Loucy (cell line): Measurements from ENCODE around the gene ARHGAP28.

ENCODE experiments used
- H2AFZ ChIP-seq: fragments of 200-600 bp; sonication (generic); 2 replicates; pipeline ENCODE4 v1.6.0; 2016; ENCODE audit warnings: antibody characterized with exemption, mild to moderate bottlenecking, low read length, moderate library complexity
- H3F3A ChIP-seq: fragments of 200-600 bp; 2 replicates; pipeline ENCODE4 v1.6.0; 2016; ENCODE audit warnings: antibody characterized with exemption, low read depth, mild to moderate bottlenecking
- H3K27me3 ChIP-seq: fragments of 200-600 bp; sonication (generic); 2 replicates; pipeline ENCODE4 v1.6.1; 2014; ENCODE audit warnings: low read length, mild to moderate bottlenecking; ENCODE audit not compliant: insufficient read depth, poor library complexity, severe bottlenecking
- H3K36me3 ChIP-seq: fragments of 200-600 bp; sonication (generic); 2 replicates; pipeline ENCODE4 v1.6.1; 2016; ENCODE audit warnings: low read length; ENCODE audit not compliant: insufficient read depth
- H3K4me1 ChIP-seq: fragments of 200-600 bp; sonication (generic); 2 replicates; pipeline ENCODE4 v1.5.1; 2014; ENCODE audit warnings: low read length, mild to moderate bottlenecking; ENCODE audit not compliant: insufficient read depth, poor library complexity, severe bottlenecking
- H3K4me2 ChIP-seq: fragments of 200-600 bp; sonication (generic); 2 replicates; pipeline ENCODE4 v1.6.0; 2014; ENCODE audit warnings: antibody characterized with exemption, low read length, low read depth, mild to moderate bottlenecking; ENCODE audit not compliant: poor library complexity, severe bottlenecking
- H3K4me3 ChIP-seq: fragments of 200-600 bp; sonication (generic); 2 replicates; pipeline ENCODE4 v1.5.1; 2014; ENCODE audit warnings: low read length, mild to moderate bottlenecking, mixed read lengths; ENCODE audit not compliant: poor library complexity, severe bottlenecking
- H3K79me2 ChIP-seq: fragments of 200-600 bp; sonication (generic); 2 replicates; pipeline ENCODE4 v1.6.1; 2014; ENCODE audit warnings: low read length; ENCODE audit not compliant: insufficient read depth
- H3K9ac ChIP-seq: fragments of 200-600 bp; sonication (generic); 2 replicates; pipeline ENCODE4 v1.6.0; 2014; ENCODE audit warnings: mild to moderate bottlenecking, low read depth, low read length, moderate library complexity; ENCODE audit not compliant: poor library complexity, severe bottlenecking
- H3K9me2 ChIP-seq: fragments of 200-600 bp; sonication (generic); replicated peaks from 2 replicates; pipeline ENCODE4 v1.6.1; 2016; ENCODE audit warnings: low read depth, low read length, mixed read lengths
- H3K9me3 ChIP-seq: fragments of 200-600 bp; sonication (generic); 2 replicates; pipeline ENCODE4 v1.6.1; 2014; ENCODE audit warnings: mild to moderate bottlenecking, antibody characterized with exemption, low read length, low read depth; ENCODE audit not compliant: insufficient read depth
- H4K20me1 ChIP-seq: fragments of 200-600 bp; sonication (generic); 2 replicates; pipeline ENCODE4 v1.6.0; 2014; ENCODE audit warnings: antibody characterized with exemption, low read length, mild to moderate bottlenecking; ENCODE audit not compliant: insufficient read depth, poor library complexity, severe bottlenecking
- CTCF ChIP-seq: fragments of 200-600 bp; sonication (generic); conservative IDR thresholded peaks from 2 replicates; pipeline ENCODE4 v1.5.1; 2014; ENCODE audit warnings: mild to moderate bottlenecking, antibody characterized with exemption, low read length
- EZH2phosphoT487 ChIP-seq: fragments of 200-600 bp; IDR thresholded peaks from 2 replicates; pipeline ENCODE4 v1.6.1; 2018; ENCODE audit warnings: antibody characterized with exemption, mild to moderate bottlenecking, moderate library complexity, borderline replicate concordance

The ARHGAP28 gene

DNA sequence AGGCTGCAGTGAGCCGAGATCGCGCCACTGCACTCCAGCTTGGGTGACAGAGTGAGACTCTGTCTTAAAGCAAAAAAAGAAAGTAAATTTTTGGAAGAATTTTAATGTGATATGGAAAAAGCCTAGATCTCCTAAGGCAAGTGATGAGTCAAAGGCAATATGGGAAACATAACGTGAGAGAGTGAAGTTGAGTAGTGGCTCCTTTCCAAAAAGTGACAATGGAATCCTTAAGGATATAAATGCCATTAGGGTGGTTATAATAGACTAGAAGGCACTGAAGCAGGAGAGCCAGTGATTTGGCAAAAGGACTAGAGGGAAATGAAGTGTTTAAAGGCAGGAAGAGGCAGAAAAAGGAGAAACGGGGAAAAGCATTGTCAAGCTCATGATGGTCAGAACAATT is 25.6 kb downstream of the ARHGAP28 start:
- H3K79me2 ChIP-seq, result no peaks in the 10 kb centered on the region
- H3K27me3 ChIP-seq, result no peaks in the 10 kb centered on the region
- no peak overlapping the region for H3K4me2 ChIP-seq
- H3K9me3 ChIP-seq, result no peaks in the 10 kb centered on the region
- H3K4me1 ChIP-seq, result no peaks in the 10 kb centered on the region
- H3K9me2 ChIP-seq, result no peaks in the 10 kb centered on the region
- no peaks in the 10 kb centered on the region for H3K36me3 ChIP-seq
- H2AFZ ChIP-seq, result no peak overlapping the region
- H3F3A ChIP-seq, result no peaks in the 10 kb centered on the region
- no peak overlapping the region for H3K4me3 ChIP-seq
- TF ChIP-seq CTCF, result no peak
- no peak for TF ChIP-seq EZH2phosphoT487
- H4K20me1 ChIP-seq, result no peaks in the 10 kb centered on the region
- no peak overlapping the region for H3K9ac ChIP-seq

GRCh38 chr18:6757931-6758330 is 28.4 kb downstream of the ARHGAP28 start:
- no peak overlapping the region for H3K9ac ChIP-seq
- H3K79me2 ChIP-seq, result no peaks in the 10 kb centered on the region
- H4K20me1 ChIP-seq, result no peaks in the 10 kb centered on the region
- H3K4me3 ChIP-seq, result no peak overlapping the region
- H3K27me3 ChIP-seq, result no peaks in the 10 kb centered on the region
- no peaks in the 10 kb centered on the region for H3K4me1 ChIP-seq
- H3F3A ChIP-seq, result no peaks in the 10 kb centered on the region
- no peak overlapping the region for H2AFZ ChIP-seq
- H3K9me2 ChIP-seq, result no peaks in the 10 kb centered on the region
- no peaks in the 10 kb centered on the region for H3K9me3 ChIP-seq
- no peaks in the 10 kb centered on the region for H3K36me3 ChIP-seq
- no peak overlapping the region for H3K4me2 ChIP-seq
- no peak for TF ChIP-seq EZH2phosphoT487
- TF ChIP-seq CTCF, result no peak

DNA sequence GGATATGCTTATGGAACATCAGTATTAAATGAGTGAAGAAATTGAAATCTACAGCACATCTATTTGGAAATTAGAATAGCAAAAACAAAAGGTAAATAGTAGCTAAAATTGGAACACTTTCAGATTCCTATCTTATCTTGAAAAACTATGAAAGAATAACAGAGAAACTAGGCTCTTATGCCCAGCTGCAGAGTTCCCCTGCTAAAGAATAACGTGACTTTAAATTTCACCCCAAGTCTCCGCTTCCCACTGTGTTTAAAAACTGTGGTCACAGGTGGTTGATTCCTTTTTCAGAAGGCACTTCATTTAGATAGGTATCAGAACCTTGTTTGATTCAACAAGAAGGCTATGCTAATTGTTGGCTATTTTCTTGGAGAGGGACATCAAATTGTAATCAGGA is 30.1 kb downstream of the ARHGAP28 start:
- no peaks in the 10 kb centered on the region for H3K9me2 ChIP-seq
- no peak overlapping the region for H3K4me2 ChIP-seq
- no peak overlapping the region for H3K4me3 ChIP-seq
- no peaks in the 10 kb centered on the region for H3F3A ChIP-seq
- H4K20me1 ChIP-seq, result no peaks in the 10 kb centered on the region
- H3K79me2 ChIP-seq, result no peaks in the 10 kb centered on the region
- TF ChIP-seq CTCF (no peak), EZH2phosphoT487 (no peak)
- H3K9ac ChIP-seq, result no peak overlapping the region
- H3K9me3 ChIP-seq, result no peaks in the 10 kb centered on the region
- no peaks in the 10 kb centered on the region for H3K27me3 ChIP-seq
- no peak overlapping the region for H2AFZ ChIP-seq
- H3K36me3 ChIP-seq, result no peaks in the 10 kb centered on the region
- H3K4me1 ChIP-seq, result no peaks in the 10 kb centered on the region
